T-helper 1 cell treated with Interleukin-12 subunit alpha and Interleukin-12 subunit beta and Interleukin-4 antibody, amounts not matched to agents 30 μg/mL and 1 μg/mL, for 36 hours (primary cell): ENCODE results near the gene ATP2A3.

ENCODE experiments used
- H3K27ac Mint-ChIP-seq: one replicate; pipeline ENCODE4 v1.8.0; 2021; ENCODE audit warnings: mild to moderate bottlenecking, mixed read lengths
- H3K27me3 Mint-ChIP-seq: one replicate; pipeline ENCODE4 v1.8.0; 2021; ENCODE audit warnings: low read depth, mixed read lengths
- H3K36me3 Mint-ChIP-seq: one replicate; pipeline ENCODE4 v1.8.0; 2021; ENCODE audit warnings: low read depth, mixed read lengths
- H3K4me1 Mint-ChIP-seq: one replicate; pipeline ENCODE4 v1.8.0; 2021; ENCODE audit warnings: low read depth, mixed read lengths
- H3K4me3 Mint-ChIP-seq: one replicate; pipeline ENCODE4 v1.8.0; 2021; ENCODE audit warnings: mild to moderate bottlenecking, moderate library complexity, mixed read lengths
- H3K9me3 Mint-ChIP-seq: one replicate; pipeline ENCODE4 v1.8.0; 2021; ENCODE audit warnings: mixed read lengths

ATP2A3 gene

GRCh38 chr17:3924512-3925350 is 39.5 kb downstream of the ATP2A3 start:
- Mint-ChIP-seq H3K27ac (no peak overlapping the region), H3K36me3 (peaks cover 5% of the 10 kb centered on the region), H3K4me1 (no peaks in the 10 kb centered on the region), H3K9me3 (no peaks in the 10 kb centered on the region), H3K4me3 (no peak overlapping the region), H3K27me3 (no peaks in the 10 kb centered on the region)

GRCh38 chr17:3923466-3924190 is 40.6 kb downstream of the ATP2A3 start:
- no peaks in the 10 kb centered on the region for H3K9me3 Mint-ChIP-seq
- no peak overlapping the region for H3K4me3 Mint-ChIP-seq
- peaks cover 5% of the 10 kb centered on the region for H3K36me3 Mint-ChIP-seq
- no peaks in the 10 kb centered on the region for H3K27me3 Mint-ChIP-seq
- H3K27ac Mint-ChIP-seq, result no peak overlapping the region
- H3K4me1 Mint-ChIP-seq, result no peaks in the 10 kb centered on the region

- Mint-ChIP-seq H3K27me3 (no peaks in the 10 kb centered on the region), H3K27ac (no peak overlapping the region), H3K36me3 (peaks cover 5% of the 10 kb centered on the region), H3K4me1 (no peaks in the 10 kb centered on the region), H3K9me3 (no peaks in the 10 kb centered on the region), H3K4me3 (no peak overlapping the region)
These were observed 41.5 kb downstream of the ATP2A3 start for GRCh38 chr17:3922765-3923164.

GRCh38 chr17:3921502-3922319 is 42.5 kb downstream of the ATP2A3 start:
- Mint-ChIP-seq H3K36me3 (peaks cover 5% of the 10 kb centered on the region), H3K4me3 (no peak overlapping the region), H3K27ac (no peak overlapping the region), H3K4me1 (no peaks in the 10 kb centered on the region), H3K27me3 (no peaks in the 10 kb centered on the region), H3K9me3 (no peaks in the 10 kb centered on the region)

GRCh38 chr17:3921006-3921405 is 43.2 kb downstream of the ATP2A3 start:
- H3K4me1 Mint-ChIP-seq, result no peaks in the 10 kb centered on the region
- no peak overlapping the region for H3K27ac Mint-ChIP-seq
- H3K9me3 Mint-ChIP-seq, result no peaks in the 10 kb centered on the region
- H3K27me3 Mint-ChIP-seq, result no peaks in the 10 kb centered on the region
- H3K36me3 Mint-ChIP-seq, result peaks cover 5% of the 10 kb centered on the region
- H3K4me3 Mint-ChIP-seq, result no peak overlapping the region

- Mint-ChIP-seq H3K4me3 (no peak overlapping the region), H3K36me3 (no peaks in the 10 kb centered on the region), H3K9me3 (no peaks in the 10 kb centered on the region), H3K4me1 (peaks cover 3% of the 10 kb centered on the region), H3K27me3 (no peaks in the 10 kb centered on the region), H3K27ac (no peak overlapping the region)
These were observed 45.1 kb downstream of the ATP2A3 start for GRCh38 chr17:3919123-3919624.

- no peak overlapping the region for H3K4me3 Mint-ChIP-seq
- peaks cover 9% of the 10 kb centered on the region for H3K4me1 Mint-ChIP-seq
- no peaks in the 10 kb centered on the region for H3K9me3 Mint-ChIP-seq
- no peaks in the 10 kb centered on the region for H3K27me3 Mint-ChIP-seq
- no peaks in the 10 kb centered on the region for H3K36me3 Mint-ChIP-seq
- H3K27ac Mint-ChIP-seq, result no peak overlapping the region
These were observed 45.7 kb downstream of the ATP2A3 start for GRCh38 chr17:3918372-3919122.

GRCh38 chr17:3917391-3917931 is 46.8 kb downstream of the ATP2A3 start:
- Mint-ChIP-seq H3K9me3 (no peaks in the 10 kb centered on the region), H3K36me3 (no peaks in the 10 kb centered on the region), H3K27me3 (no peaks in the 10 kb centered on the region), H3K4me1 (peaks cover 10% of the 10 kb centered on the region), H3K27ac (no peak overlapping the region), H3K4me3 (no peak overlapping the region)

- H3K4me3 Mint-ChIP-seq, result no peak overlapping the region
- no peaks in the 10 kb centered on the region for H3K36me3 Mint-ChIP-seq
- H3K4me1 Mint-ChIP-seq, result peaks cover 12% of the 10 kb centered on the region
- H3K9me3 Mint-ChIP-seq, result no peaks in the 10 kb centered on the region
- H3K27ac Mint-ChIP-seq, result peak overlapping the region; percentile 9
- H3K27me3 Mint-ChIP-seq, result no peaks in the 10 kb centered on the region
These were observed 47.4 kb downstream of the ATP2A3 start for GRCh38 chr17:3916825-3917224.

- peak within 1 kb of the TSS; percentile 31 for H3K27ac Mint-ChIP-seq
- H3K4me3 Mint-ChIP-seq, result no peak within 1 kb of the TSS
- no peaks in the 10 kb centered on the region for H3K36me3 Mint-ChIP-seq
- H3K27me3 Mint-ChIP-seq, result no peaks in the 10 kb centered on the region
- peaks cover 18% of the 10 kb centered on the region for H3K4me1 Mint-ChIP-seq
- H3K9me3 Mint-ChIP-seq, result no peaks in the 10 kb centered on the region
These were observed 48.1 kb downstream of the ATP2A3 start, which contains the start of gene P2RX1 for GRCh38 chr17:3915995-3916696. TSS of gene P2RX1 (minus strand) at chr17:3916465. CDS start at chr17:3916225, 240 bp downstream.

- Mint-ChIP-seq H3K9me3 (no peaks in the 10 kb centered on the region), H3K36me3 (no peaks in the 10 kb centered on the region), H3K4me3 (no peak overlapping the region), H3K27ac (peak overlapping the region; percentile 31), H3K27me3 (no peaks in the 10 kb centered on the region), H3K4me1 (peaks cover 19% of the 10 kb centered on the region)
These were observed 48.6 kb downstream of the ATP2A3 start for GRCh38 chr17:3915581-3915994.

- no peaks in the 10 kb centered on the region for H3K9me3 Mint-ChIP-seq
- H3K4me1 Mint-ChIP-seq, result peaks cover 22% of the 10 kb centered on the region
These were observed 49.9 kb downstream of the ATP2A3 start for GRCh38 chr17:3914312-3914670.

More at GRCh38 chr17:3914312-3914670, 49.9 kb downstream of the ATP2A3 start:
- peak overlapping the region; percentile 62 for H3K27ac Mint-ChIP-seq
- no peak overlapping the region for H3K4me3 Mint-ChIP-seq
- no peaks in the 10 kb centered on the region for H3K27me3 Mint-ChIP-seq
- H3K36me3 Mint-ChIP-seq, result no peaks in the 10 kb centered on the region
